KMS-11 (cell line): ENCODE results near the gene IQGAP1.
A peak's percentile ranks its signal among the peaks of the same experiment; 100 is the strongest.

Experiments
- H2AFZ ChIP-seq: fragments of 200-600 bp; sonication (generic); 2 replicates; pipeline ENCODE4 v1.6.1; 2016; ENCODE audit warnings: antibody characterized with exemption, mixed run types, low read depth
- H3K27ac ChIP-seq: fragments of 200-600 bp; sonication (generic); 2 replicates; pipeline ENCODE4 v1.6.1; 2016; ENCODE audit warnings: mild to moderate bottlenecking, mixed run types
- H3K27me3 ChIP-seq: fragments of 200-600 bp; sonication (generic); 2 replicates; pipeline ENCODE4 v1.6.1; 2017; ENCODE audit warnings: mild to moderate bottlenecking, low read depth, mixed run types, moderate library complexity; ENCODE audit not compliant: insufficient read depth
- H3K36me3 ChIP-seq: fragments of 200-600 bp; sonication (generic); 2 replicates; pipeline ENCODE4 v1.6.1; 2017; ENCODE audit warnings: mild to moderate bottlenecking, mixed run types; ENCODE audit not compliant: insufficient read depth
- H3K4me1 ChIP-seq: fragments of 200-600 bp; sonication (generic); 2 replicates; pipeline ENCODE4 v1.6.1; 2016; ENCODE audit warnings: mild to moderate bottlenecking, low read depth, mixed run types; ENCODE audit not compliant: poor library complexity, severe bottlenecking
- H3K4me2 ChIP-seq: fragments of 200-600 bp; sonication (generic); 2 replicates; pipeline ENCODE4 v1.7.0; 2016; ENCODE audit warnings: mild to moderate bottlenecking, mixed run types
- H3K4me3 ChIP-seq: fragments of 200-600 bp; sonication (generic); IDR thresholded peaks from 2 replicates; pipeline ENCODE4 v1.6.1; 2017; ENCODE audit warnings: low read depth, low read length, mixed read lengths; ENCODE audit not compliant: insufficient read depth
- H3K79me2 ChIP-seq: fragments of 200-600 bp; sonication (generic); 2 replicates; pipeline ENCODE4 v1.6.1; 2016; ENCODE audit warnings: low read depth, mixed run types; ENCODE audit not compliant: insufficient read depth
- H3K9ac ChIP-seq: fragments of 200-600 bp; sonication (generic); 2 replicates; pipeline ENCODE4 v1.6.1; 2016; ENCODE audit warnings: mild to moderate bottlenecking, mixed run types
- H4K20me1 ChIP-seq: fragments of 200-600 bp; sonication (generic); 2 replicates; pipeline ENCODE4 v1.6.1; 2016; ENCODE audit warnings: mild to moderate bottlenecking, mixed run types; ENCODE audit not compliant: insufficient read depth
- TF ChIP-seq, protein P1 (sequence below): fragments of 200-600 bp; sonication (generic); conservative IDR thresholded peaks from 2 replicates; pipeline ENCODE4 v1.6.1; 2017; ENCODE audit warnings: low read depth, mild to moderate bottlenecking, antibody characterized with exemption, low read length, moderate library complexity, mixed read lengths

The IQGAP1 gene

DNA sequence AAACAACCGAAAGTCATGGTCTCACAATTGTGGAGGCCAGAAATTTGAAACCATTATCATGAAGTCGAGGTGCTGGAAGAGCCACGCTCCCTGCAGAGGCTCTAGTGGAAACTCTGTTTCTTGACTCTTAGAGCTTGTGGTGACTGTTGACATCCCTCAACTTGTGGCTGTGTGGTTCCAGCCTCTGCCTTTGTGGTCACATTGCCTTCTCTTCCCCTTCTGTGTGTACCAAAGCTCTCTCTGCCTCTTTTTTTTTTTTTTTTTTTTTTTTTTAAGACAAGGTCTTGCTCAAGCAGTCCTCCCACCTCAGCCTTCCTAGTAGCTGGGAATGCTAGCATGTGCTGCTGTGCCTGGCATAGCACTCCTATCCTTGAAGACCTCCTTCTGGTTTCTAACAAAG, 93.0 kb downstream of the IQGAP1 start:
- Histone ChIP-seq H3K27me3 (no peaks in the 10 kb centered on the region), H3K4me2 (peak overlapping the region; percentile 59), H2AFZ (no peak overlapping the region), H3K9ac (no peak overlapping the region), H3K4me3 (no peak overlapping the region), H3K4me1 (peaks cover 24% of the 10 kb centered on the region), H3K27ac (peak overlapping the region; percentile 33; the same call in 1 of the 2 replicates), H3K79me2 (no peaks in the 10 kb centered on the region), H4K20me1 (no peaks in the 10 kb centered on the region; the same call in 1 of the 2 replicates), H3K36me3 (no peaks in the 10 kb centered on the region)
- TF ChIP-seq, protein P1, sequence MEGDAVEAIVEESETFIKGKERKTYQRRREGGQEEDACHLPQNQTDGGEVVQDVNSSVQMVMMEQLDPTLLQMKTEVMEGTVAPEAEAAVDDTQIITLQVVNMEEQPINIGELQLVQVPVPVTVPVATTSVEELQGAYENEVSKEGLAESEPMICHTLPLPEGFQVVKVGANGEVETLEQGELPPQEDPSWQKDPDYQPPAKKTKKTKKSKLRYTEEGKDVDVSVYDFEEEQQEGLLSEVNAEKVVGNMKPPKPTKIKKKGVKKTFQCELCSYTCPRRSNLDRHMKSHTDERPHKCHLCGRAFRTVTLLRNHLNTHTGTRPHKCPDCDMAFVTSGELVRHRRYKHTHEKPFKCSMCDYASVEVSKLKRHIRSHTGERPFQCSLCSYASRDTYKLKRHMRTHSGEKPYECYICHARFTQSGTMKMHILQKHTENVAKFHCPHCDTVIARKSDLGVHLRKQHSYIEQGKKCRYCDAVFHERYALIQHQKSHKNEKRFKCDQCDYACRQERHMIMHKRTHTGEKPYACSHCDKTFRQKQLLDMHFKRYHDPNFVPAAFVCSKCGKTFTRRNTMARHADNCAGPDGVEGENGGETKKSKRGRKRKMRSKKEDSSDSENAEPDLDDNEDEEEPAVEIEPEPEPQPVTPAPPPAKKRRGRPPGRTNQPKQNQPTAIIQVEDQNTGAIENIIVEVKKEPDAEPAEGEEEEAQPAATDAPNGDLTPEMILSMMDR, result no peak

DNA sequence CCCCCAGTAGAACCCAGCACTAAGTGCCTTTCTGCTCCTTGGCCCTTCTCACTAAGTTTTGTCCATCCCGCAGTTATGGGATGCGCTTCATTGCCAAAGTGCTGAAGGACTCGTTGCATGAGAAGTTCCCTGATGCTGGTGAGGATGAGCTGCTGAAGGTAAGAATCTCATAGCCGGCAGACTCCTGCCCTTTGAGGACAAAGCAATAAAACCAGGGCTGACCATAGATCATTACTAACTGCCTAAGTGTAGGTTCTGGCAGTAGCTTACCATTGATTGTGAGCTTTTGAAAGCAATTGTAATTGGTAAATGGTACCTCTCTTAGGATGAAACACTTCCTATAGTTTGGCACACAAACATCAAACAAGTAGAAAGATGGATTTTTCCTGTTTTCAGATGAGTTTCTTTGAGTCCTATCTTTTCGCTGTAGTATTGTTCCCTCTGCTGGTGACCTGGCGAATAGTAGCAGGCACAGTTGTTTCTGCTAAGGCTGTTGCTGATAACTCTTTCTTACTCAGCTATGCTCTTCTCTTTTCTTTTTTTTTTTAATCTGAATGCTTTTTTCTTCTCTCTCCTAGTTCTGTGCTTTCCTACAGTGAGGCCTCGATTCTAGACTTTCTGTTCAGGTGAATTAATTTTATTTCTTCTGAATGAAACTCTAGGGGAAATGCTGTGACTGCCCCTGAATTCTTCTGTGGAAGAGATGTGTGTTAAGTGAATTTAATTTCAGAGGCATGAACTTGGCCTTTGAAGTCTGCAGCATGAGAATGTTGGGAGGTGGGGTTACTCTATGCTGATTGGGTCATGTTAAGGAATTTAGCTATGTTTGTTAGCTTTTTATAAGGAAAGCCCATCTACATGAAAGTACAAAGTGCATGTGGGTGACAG, 94.3 kb downstream of the IQGAP1 start:
- H3K4me2 ChIP-seq, result no peak overlapping the region
- TF ChIP-seq, protein P1, result peak; percentile 69
- peaks cover 24% of the 10 kb centered on the region for H3K4me1 ChIP-seq
- H3K4me3 ChIP-seq, result no peak overlapping the region
- H3K27me3 ChIP-seq, result no peaks in the 10 kb centered on the region
- no peaks in the 10 kb centered on the region for H3K36me3 ChIP-seq
- H4K20me1 ChIP-seq, result no peaks in the 10 kb centered on the region
- H3K27ac ChIP-seq, result no peak overlapping the region
- H3K9ac ChIP-seq, result no peak overlapping the region
- no peaks in the 10 kb centered on the region for H3K79me2 ChIP-seq
- no peak overlapping the region for H2AFZ ChIP-seq

DNA sequence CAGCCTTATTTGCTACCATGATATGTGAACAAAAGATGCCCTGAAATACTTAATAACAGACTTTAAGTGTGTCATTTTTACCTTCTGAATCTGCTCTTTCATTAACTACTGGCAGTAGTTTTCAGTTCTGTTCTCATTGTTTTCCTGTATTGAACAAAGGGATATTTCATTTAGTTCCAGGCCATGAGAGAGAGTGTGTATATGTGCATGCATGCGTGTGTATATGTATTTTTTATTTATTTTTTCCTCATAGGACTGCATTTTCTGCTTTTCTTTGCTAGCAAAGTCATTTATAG, 94.9 kb downstream of the IQGAP1 start:
- Histone ChIP-seq H4K20me1 (no peaks in the 10 kb centered on the region), H3K79me2 (no peaks in the 10 kb centered on the region), H3K27ac (no peak overlapping the region), H3K4me2 (no peak overlapping the region), H3K4me3 (no peak overlapping the region), H3K27me3 (no peaks in the 10 kb centered on the region), H3K36me3 (no peaks in the 10 kb centered on the region), H3K4me1 (peaks cover 24% of the 10 kb centered on the region), H2AFZ (no peak overlapping the region), H3K9ac (no peak overlapping the region)
- TF ChIP-seq, protein P1, result no peak

DNA sequence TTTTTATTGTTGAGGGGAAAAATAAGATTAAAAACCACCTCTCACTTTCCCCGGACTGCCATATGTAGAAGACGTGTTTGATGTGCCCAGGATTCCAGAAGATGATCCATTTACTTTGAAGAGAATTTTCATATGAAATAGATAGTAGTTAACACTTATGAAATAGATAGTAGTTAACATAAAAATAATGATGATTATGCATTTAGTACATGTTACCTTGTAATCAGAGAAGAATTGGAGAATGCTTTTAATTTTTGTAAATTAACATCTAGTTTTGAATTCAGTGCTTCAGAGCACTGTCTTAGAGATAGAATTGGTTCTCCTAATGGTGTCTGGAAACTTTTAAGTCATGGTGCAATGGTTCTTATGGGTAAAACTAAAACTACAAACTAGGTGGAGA, 95.6 kb downstream of the IQGAP1 start:
- no peak overlapping the region for H3K4me3 ChIP-seq
- H3K27ac ChIP-seq, result no peak overlapping the region
- H2AFZ ChIP-seq, result no peak overlapping the region
- H3K4me1 ChIP-seq, result peaks cover 24% of the 10 kb centered on the region
- TF ChIP-seq, protein P1, result no peak
- H3K4me2 ChIP-seq, result no peak overlapping the region
- no peaks in the 10 kb centered on the region for H3K79me2 ChIP-seq
- no peaks in the 10 kb centered on the region for H3K27me3 ChIP-seq
- no peak overlapping the region for H3K9ac ChIP-seq
- H4K20me1 ChIP-seq, result no peaks in the 10 kb centered on the region
- no peaks in the 10 kb centered on the region for H3K36me3 ChIP-seq
